ENCODE results near the gene AZI2. TPM values are rescaled to one million over a fixed set of nuclear protein-coding genes. Genes with fewer than 3 reads are reported as not detected.

Gene AZI2, protein sequence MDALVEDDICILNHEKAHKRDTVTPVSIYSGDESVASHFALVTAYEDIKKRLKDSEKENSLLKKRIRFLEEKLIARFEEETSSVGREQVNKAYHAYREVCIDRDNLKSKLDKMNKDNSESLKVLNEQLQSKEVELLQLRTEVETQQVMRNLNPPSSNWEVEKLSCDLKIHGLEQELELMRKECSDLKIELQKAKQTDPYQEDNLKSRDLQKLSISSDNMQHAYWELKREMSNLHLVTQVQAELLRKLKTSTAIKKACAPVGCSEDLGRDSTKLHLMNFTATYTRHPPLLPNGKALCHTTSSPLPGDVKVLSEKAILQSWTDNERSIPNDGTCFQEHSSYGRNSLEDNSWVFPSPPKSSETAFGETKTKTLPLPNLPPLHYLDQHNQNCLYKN
- 27.3 and 32.7 TPM in 2 replicates for polyA plus RNA-seq (2012; rRNA removed)
- polyA plus RNA-seq (2012; cell fraction: cytosol; rRNA removed) = 38.9 and 50.7 TPM in 2 replicates
- 12.3 and 46.2 TPM in 2 replicates for polyA plus RNA-seq (2012; cell fraction: nucleus; rRNA removed)

DNA sequence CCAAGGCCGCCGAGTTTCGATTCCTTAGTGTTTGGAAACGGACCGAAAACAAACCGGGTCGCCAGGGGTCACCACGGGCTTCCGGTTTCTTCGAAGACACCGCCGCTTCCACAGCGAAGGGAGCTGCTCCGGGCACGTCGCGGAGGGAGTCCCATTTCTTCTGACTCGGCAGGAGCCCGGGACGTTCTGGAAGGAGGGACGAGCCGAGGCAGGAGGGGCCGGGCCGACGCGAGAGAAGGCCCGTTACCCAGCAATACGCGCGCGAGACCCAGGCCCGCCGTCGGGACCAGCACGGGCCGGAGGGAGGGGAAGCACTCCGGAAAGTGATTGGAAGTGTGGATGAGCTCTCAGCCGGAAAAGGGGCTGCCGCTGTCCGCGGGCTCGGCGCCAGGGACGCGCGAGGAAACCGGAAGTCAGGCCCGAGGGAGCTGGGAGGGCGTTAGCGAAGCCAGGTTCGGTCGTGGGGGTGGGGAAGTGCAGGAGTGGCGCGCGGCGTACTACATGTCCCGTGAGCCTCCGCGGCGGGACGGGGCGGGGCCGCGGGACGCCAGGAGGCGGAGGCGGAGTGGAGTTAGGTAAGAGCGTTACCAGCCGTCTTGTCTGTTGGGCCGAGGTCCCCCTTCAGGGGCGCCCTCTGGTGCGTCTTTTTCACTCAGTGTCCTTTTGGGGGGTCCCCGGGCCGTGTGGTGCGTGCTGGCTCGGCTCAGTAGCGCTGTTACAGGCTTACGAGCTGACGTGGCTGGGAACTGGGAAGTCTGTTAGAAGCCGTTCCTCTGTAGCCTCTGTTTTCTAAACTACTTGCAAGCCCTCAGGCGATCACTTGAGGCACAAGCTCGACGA lies at the start of gene AZI2, which contains the start of gene ZCWPW2:
AZI2 (minus strand) TSS at position 196 of the 840 bp plus-strand sequence. CDS start 8,207 bp downstream, outside the sequence.
ZCWPW2 (plus strand) TSS at position 93 of the 840 bp plus-strand sequence. CDS start 64,348 bp downstream, outside the sequence.
- Histone ChIP-seq H3K9me3 (no peaks in the 10 kb centered on the region), H2AFZ (ENCODE audit: low read depth) (peak within 1 kb of the TSS; percentile 86), H3K27me3 (ENCODE audit: insufficient read depth) (no peaks in the 10 kb centered on the region), H3K4me1 (ENCODE audit: control insufficient read depth in 1 of 2, insufficient read depth in 2 of 2, low read depth in 1 of 2, low read length in 1 of 2) (peaks cover 6 to 26% of the 10 kb centered on the region in 2 experiments; a peak in 2 of 4 replicates), H3K27ac (ENCODE audit: low read depth in 2 of 2, low read length in 1 of 2) (peak within 1 kb of the TSS; percentile 97 to 99), H3K9ac (peak within 1 kb of the TSS; percentile 97), H3K9me2 (no peaks in the 10 kb centered on the region), H4K20me1 (ENCODE audit: insufficient read depth) (no peaks in the 10 kb centered on the region; the same call in 1 of the 2 replicates), H3K4me3 (ENCODE audit: low read depth in 2 of 2, low read length in 1 of 2) (peak within 1 kb of the TSS; percentile 88 to 93), H3K4me2 (peak within 1 kb of the TSS; percentile 76), H3K36me3 (replicated peaks in 1 of 2; ENCODE audit: control insufficient read depth in 1 of 2, insufficient read depth in 2 of 2, low read length in 1 of 2) (peaks cover 2 to 4% of the 10 kb centered on the region in 2 experiments), H3F3A (replicated peaks; ENCODE audit: insufficient read depth) (peaks cover 4% of the 10 kb centered on the region), H3K79me2 (ENCODE audit: insufficient read depth) (peaks cover 62% of the 10 kb centered on the region)
- 2% methylated on average over 13 of the region's 83 CpGs for WGBS (ENCODE audit: low lambda C conversion rate)
- POLR2A ChIA-PET = interaction anchor here (0.9 kb wide), 1 partner anchor 796 kb away, joined by 3 read pairs; no protein-coding TSS in a partner anchor
- CTCF ChIA-PET = interaction anchor here (0.9 to 2.9 kb wide), 8 partner anchors 10 to 1849 kb away, joined by 3 to 11 read pairs (median 3); no protein-coding TSS in a partner anchor
- DNase-seq = peak; percentile 91
- TF ChIP-seq GABPA (IDR thresholded peaks at IDR 0.05; ENCODE audit: low read depth) (peak; percentile 74), SIN3A (IDR thresholded peaks at IDR 0.05; ENCODE audit: borderline replicate concordance, low read depth, low read length) (peak; percentile 23), EP300 (IDR thresholded peaks at IDR 0.05; ENCODE audit: borderline replicate concordance in 1 of 2, low read depth in 1 of 2, low read length in 1 of 2) (no peak), RXRA (IDR thresholded peaks at IDR 0.05; ENCODE audit: borderline replicate concordance, low read depth) (no peak), CHD2 (IDR thresholded peaks at IDR 0.05; ENCODE audit: low read length, partially characterized antibody) (peak; percentile 93), POLR2AphosphoS5 (IDR thresholded peaks at IDR 0.05; ENCODE audit: low read depth, low read length) (peak; percentile 70; the same call in 1 of the 2 replicates), JUND (IDR thresholded peaks at IDR 0.05) (no peak), TEAD4 (IDR thresholded peaks at IDR 0.05; ENCODE audit: borderline replicate concordance, insufficient read depth) (no peak), NFIC (IDR thresholded peaks at IDR 0.05; ENCODE audit: borderline replicate concordance) (peak; percentile 80), NRF1 (IDR thresholded peaks at IDR 0.05; ENCODE audit: low read depth, low read length) (no peak), MEF2A (IDR thresholded peaks at IDR 0.05; ENCODE audit: borderline replicate concordance, low read depth) (no peak), YY1 (IDR thresholded peaks at IDR 0.05; ENCODE audit: low read depth) (peak; percentile 12; the same call in 1 of the 2 replicates), RAD21 (IDR thresholded peaks at IDR 0.05; ENCODE audit: low read length) (no peak), RFX5 (IDR thresholded peaks at IDR 0.05; ENCODE audit: low read length) (no peak), GATA2 (CRISPR knock-in tag; IDR thresholded peaks at IDR 0.05) (no peak), MXI1 (IDR thresholded peaks at IDR 0.05; ENCODE audit: low read depth, low read length) (0 out of 2 replicates have a peak, but pooled peaks have one; percentile 43)
- TF ChIP-seq, protein P1, sequence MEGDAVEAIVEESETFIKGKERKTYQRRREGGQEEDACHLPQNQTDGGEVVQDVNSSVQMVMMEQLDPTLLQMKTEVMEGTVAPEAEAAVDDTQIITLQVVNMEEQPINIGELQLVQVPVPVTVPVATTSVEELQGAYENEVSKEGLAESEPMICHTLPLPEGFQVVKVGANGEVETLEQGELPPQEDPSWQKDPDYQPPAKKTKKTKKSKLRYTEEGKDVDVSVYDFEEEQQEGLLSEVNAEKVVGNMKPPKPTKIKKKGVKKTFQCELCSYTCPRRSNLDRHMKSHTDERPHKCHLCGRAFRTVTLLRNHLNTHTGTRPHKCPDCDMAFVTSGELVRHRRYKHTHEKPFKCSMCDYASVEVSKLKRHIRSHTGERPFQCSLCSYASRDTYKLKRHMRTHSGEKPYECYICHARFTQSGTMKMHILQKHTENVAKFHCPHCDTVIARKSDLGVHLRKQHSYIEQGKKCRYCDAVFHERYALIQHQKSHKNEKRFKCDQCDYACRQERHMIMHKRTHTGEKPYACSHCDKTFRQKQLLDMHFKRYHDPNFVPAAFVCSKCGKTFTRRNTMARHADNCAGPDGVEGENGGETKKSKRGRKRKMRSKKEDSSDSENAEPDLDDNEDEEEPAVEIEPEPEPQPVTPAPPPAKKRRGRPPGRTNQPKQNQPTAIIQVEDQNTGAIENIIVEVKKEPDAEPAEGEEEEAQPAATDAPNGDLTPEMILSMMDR (IDR thresholded peaks at IDR 0.05) = peak; percentile 34; the same call in 1 of the 2 replicates
- TF ChIP-seq, protein P2, sequence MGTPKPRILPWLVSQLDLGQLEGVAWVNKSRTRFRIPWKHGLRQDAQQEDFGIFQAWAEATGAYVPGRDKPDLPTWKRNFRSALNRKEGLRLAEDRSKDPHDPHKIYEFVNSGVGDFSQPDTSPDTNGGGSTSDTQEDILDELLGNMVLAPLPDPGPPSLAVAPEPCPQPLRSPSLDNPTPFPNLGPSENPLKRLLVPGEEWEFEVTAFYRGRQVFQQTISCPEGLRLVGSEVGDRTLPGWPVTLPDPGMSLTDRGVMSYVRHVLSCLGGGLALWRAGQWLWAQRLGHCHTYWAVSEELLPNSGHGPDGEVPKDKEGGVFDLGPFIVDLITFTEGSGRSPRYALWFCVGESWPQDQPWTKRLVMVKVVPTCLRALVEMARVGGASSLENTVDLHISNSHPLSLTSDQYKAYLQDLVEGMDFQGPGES (IDR thresholded peaks at IDR 0.05; ENCODE audit: low read depth, low read length) = no peak
- TF ChIP-seq, protein P3, sequence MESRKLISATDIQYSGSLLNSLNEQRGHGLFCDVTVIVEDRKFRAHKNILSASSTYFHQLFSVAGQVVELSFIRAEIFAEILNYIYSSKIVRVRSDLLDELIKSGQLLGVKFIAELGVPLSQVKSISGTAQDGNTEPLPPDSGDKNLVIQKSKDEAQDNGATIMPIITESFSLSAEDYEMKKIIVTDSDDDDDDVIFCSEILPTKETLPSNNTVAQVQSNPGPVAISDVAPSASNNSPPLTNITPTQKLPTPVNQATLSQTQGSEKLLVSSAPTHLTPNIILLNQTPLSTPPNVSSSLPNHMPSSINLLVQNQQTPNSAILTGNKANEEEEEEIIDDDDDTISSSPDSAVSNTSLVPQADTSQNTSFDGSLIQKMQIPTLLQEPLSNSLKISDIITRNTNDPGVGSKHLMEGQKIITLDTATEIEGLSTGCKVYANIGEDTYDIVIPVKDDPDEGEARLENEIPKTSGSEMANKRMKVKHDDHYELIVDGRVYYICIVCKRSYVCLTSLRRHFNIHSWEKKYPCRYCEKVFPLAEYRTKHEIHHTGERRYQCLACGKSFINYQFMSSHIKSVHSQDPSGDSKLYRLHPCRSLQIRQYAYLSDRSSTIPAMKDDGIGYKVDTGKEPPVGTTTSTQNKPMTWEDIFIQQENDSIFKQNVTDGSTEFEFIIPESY (IDR thresholded peaks at IDR 0.05; ENCODE audit: borderline replicate concordance, low read depth) = no peak
- TF ChIP-seq, protein P4, sequence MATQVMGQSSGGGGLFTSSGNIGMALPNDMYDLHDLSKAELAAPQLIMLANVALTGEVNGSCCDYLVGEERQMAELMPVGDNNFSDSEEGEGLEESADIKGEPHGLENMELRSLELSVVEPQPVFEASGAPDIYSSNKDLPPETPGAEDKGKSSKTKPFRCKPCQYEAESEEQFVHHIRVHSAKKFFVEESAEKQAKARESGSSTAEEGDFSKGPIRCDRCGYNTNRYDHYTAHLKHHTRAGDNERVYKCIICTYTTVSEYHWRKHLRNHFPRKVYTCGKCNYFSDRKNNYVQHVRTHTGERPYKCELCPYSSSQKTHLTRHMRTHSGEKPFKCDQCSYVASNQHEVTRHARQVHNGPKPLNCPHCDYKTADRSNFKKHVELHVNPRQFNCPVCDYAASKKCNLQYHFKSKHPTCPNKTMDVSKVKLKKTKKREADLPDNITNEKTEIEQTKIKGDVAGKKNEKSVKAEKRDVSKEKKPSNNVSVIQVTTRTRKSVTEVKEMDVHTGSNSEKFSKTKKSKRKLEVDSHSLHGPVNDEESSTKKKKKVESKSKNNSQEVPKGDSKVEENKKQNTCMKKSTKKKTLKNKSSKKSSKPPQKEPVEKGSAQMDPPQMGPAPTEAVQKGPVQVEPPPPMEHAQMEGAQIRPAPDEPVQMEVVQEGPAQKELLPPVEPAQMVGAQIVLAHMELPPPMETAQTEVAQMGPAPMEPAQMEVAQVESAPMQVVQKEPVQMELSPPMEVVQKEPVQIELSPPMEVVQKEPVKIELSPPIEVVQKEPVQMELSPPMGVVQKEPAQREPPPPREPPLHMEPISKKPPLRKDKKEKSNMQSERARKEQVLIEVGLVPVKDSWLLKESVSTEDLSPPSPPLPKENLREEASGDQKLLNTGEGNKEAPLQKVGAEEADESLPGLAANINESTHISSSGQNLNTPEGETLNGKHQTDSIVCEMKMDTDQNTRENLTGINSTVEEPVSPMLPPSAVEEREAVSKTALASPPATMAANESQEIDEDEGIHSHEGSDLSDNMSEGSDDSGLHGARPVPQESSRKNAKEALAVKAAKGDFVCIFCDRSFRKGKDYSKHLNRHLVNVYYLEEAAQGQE (IDR thresholded peaks at IDR 0.05; ENCODE audit: low read depth, low read length) = peak; percentile 86
- TF ChIP-seq, protein P5, sequence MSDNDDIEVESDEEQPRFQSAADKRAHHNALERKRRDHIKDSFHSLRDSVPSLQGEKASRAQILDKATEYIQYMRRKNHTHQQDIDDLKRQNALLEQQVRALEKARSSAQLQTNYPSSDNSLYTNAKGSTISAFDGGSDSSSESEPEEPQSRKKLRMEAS (IDR thresholded peaks at IDR 0.05; ENCODE audit: low read depth) = peak; percentile 81

Data from SK-N-SH (cell line).